ENCODE data around the gene SKI.
"Not testable (repeated sequence)": the region's sequence is repeated elsewhere in the genome, so short reads cannot be mapped to it uniquely, and the experiment has no call there.

The SKI gene

GRCh38 chr1:2320760-2321667 is 92.9 kb downstream of the SKI start:
- H3K9ac ChIP-seq (ENCODE audit: low read depth, low read length): no peak overlapping the region
- H3K36me3 ChIP-seq (ENCODE audit: insufficient read depth, low read length): no peaks in the 10 kb centered on the region
- no peak overlapping the region for H3K27ac ChIP-seq (ENCODE audit: low read depth, low read length)
- peaks cover 14% of the 10 kb centered on the region for H3K4me1 ChIP-seq (ENCODE audit: insufficient read depth, low read length)
- 93% methylated on average over 41 of the region's 41 CpGs for WGBS
- no peaks in the 10 kb centered on the region for H3K9me3 ChIP-seq (ENCODE audit: insufficient read depth, low read depth, low read length)
- no peak overlapping the region for H3K4me3 ChIP-seq (ENCODE audit: low read length)
- peaks cover 3% of the 10 kb centered on the region; the same call in 1 of the 2 replicates for H3K27me3 ChIP-seq (ENCODE audit: insufficient read depth, low read length)

- Histone ChIP-seq H3K27ac (ENCODE audit: low read depth, low read length) (peak overlapping the region; percentile 51; the same call in 1 of the 2 replicates), H3K27me3 (ENCODE audit: insufficient read depth, low read length) (peaks cover 3% of the 10 kb centered on the region; the same call in 1 of the 2 replicates)
- WGBS: 44% methylated on average over 30 of the region's 30 CpGs
These were observed 94.0 kb downstream of the SKI start for GRCh38 chr1:2322065-2322571.

DNA sequence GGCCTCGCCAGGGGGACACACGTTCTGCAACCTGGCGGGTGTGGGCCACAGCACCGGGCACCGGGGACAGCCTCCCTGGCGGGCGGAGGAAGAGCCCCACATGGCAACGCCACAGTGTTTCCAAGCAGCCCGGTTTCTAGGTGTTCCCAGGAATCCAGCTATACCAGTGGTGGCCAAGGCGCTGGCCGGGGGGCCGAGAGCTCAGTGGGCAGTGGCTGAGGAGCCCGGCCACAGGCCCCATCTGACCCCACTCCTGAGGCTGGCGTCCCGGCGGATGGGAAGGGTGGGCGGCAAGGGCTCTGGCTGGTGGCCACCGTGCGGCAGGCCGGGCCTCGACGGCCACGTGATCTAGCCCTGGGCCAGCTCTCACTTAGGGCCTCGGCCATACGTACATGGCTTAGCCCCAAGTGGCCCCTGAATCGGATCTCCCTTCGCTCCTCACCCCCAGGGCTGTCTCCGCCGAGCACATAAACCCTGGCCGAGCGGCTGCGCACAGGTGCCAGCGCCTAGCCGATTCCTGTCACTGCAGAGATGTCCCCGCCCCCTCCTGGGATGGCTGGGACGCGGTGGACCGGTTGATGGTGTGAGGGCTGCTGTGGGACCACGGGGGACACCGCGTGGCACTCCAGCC is 94.6 kb downstream of the SKI start:
- Histone ChIP-seq H3K4me1 (ENCODE audit: insufficient read depth, low read length) (peaks cover 10% of the 10 kb centered on the region), H3K36me3 (ENCODE audit: insufficient read depth, low read length) (no peaks in the 10 kb centered on the region), H3K9me3 (ENCODE audit: insufficient read depth, low read depth, low read length) (no peaks in the 10 kb centered on the region), H3K27me3 (ENCODE audit: insufficient read depth, low read length) (peaks cover 3% of the 10 kb centered on the region; the same call in 1 of the 2 replicates), H3K4me3 (ENCODE audit: low read length) (no peak overlapping the region), H3K27ac (ENCODE audit: low read depth, low read length) (peak overlapping the region; percentile 41; the same call in 1 of the 2 replicates), H3K9ac (ENCODE audit: low read depth, low read length) (peak overlapping the region; percentile 16; the same call in 1 of the 2 replicates)
- 91% methylated on average over 41 of the region's 41 CpGs for WGBS

More at GRCh38 chr1:2322065-2322571, 94.0 kb downstream of the SKI start:
- no peaks in the 10 kb centered on the region for H3K36me3 ChIP-seq (ENCODE audit: insufficient read depth, low read length)
- H3K4me3 ChIP-seq (ENCODE audit: low read length): no peak overlapping the region
- peak overlapping the region; percentile 16 for H3K9ac ChIP-seq (ENCODE audit: low read depth, low read length)
- no peaks in the 10 kb centered on the region for H3K9me3 ChIP-seq (ENCODE audit: insufficient read depth, low read depth, low read length)
- peaks cover 10% of the 10 kb centered on the region for H3K4me1 ChIP-seq (ENCODE audit: insufficient read depth, low read length)

GRCh38 chr1:2323451-2323974 is 95.4 kb downstream of the SKI start:
- Histone ChIP-seq H3K27ac (ENCODE audit: low read depth, low read length) (no peak overlapping the region), H3K27me3 (ENCODE audit: insufficient read depth, low read length) (peaks cover 3% of the 10 kb centered on the region; the same call in 1 of the 2 replicates), H3K9ac (ENCODE audit: low read depth, low read length) (no peak overlapping the region; the same call in 1 of the 2 replicates), H3K9me3 (ENCODE audit: insufficient read depth, low read depth, low read length) (no peaks in the 10 kb centered on the region), H3K36me3 (ENCODE audit: insufficient read depth, low read length) (no peaks in the 10 kb centered on the region), H3K4me3 (ENCODE audit: low read length) (no peak overlapping the region), H3K4me1 (ENCODE audit: insufficient read depth, low read length) (peaks cover 10% of the 10 kb centered on the region)
- 94% methylated on average over 16 of the region's 16 CpGs for WGBS

DNA sequence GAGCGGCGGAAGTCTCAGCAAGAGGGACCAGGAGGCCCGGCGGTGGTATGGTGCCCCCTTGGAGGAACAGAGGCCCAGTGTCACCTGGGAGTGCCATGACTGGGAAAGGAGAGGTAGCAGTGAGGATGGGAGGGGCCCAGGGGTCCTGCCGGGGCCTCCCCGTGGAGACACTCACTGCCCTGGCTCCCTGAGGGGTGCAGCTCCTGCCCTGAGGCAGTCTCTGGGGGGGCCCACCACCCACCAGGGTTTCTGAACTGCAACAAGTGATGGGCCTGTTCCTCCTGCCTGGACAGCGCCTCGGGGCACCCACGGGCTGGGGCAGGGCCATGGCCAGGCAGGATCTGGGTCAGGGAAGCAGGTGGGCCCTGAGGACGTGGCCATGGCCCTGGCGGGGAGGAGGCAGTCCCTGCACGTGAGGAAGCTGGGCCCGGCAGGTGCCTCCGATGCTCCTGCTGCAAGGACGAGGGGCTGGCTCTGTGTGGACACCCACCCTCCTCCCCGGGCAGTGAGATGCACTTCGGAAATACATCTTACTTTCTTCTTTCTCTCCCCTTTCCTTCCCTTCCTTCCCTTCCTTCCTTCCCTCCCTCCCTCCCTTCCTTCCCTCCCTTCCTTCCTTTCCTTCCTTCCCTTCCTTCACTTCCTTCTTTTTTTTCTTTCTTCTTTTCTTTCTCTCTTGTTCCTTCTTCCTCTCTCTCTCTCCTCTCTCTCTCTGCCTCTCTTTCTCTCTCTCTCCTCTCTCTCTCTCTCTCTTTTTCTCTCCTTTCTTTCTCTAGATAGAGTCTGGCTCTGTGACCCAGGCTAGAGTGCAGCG is 96.6 kb downstream of the SKI start:
- 88% methylated on average over 18 of the region's 18 CpGs for WGBS
- peaks cover 3% of the 10 kb centered on the region; the same call in 1 of the 2 replicates for H3K27me3 ChIP-seq (ENCODE audit: insufficient read depth, low read length)
- H3K4me1 ChIP-seq (ENCODE audit: insufficient read depth, low read length): peaks cover 10% of the 10 kb centered on the region

DNA sequence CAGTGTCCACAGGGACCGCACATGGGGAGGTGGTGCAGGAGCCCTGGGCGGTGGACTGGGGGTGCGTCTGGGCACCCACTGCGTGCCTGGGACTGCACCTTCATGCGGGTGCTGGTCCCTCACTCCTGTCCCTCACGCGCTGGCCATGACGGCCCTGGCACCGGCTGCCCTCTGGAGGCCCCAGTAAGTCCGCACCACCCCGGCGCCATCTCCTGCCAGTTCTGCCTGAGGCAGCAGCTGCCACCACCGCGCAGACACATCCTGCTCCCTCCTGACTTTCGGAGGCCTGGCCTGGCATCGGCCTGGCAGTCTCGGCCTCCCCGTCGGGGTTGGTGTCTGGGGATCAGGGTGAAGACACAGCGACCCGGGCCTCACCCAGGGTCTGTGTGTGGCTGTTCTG is 98.4 kb downstream of the SKI start:
- H3K4me1 ChIP-seq (ENCODE audit: insufficient read depth, low read length): peaks cover 10% of the 10 kb centered on the region
- WGBS: 90% methylated on average over 21 of the region's 21 CpGs
- peaks cover 3% of the 10 kb centered on the region; the same call in 1 of the 2 replicates for H3K27me3 ChIP-seq (ENCODE audit: insufficient read depth, low read length)
- peaks cover 4% of the 10 kb centered on the region; the same call in 1 of the 2 replicates for H3K9me3 ChIP-seq (ENCODE audit: insufficient read depth, low read depth, low read length)
- H3K4me3 ChIP-seq (ENCODE audit: low read length): no peak overlapping the region
- no peak overlapping the region for H3K9ac ChIP-seq (ENCODE audit: low read depth, low read length)
- H3K36me3 ChIP-seq (ENCODE audit: insufficient read depth, low read length): no peaks in the 10 kb centered on the region
- H3K27ac ChIP-seq (ENCODE audit: low read depth, low read length): no peak overlapping the region

More for the DNA sequence above, 96.6 kb downstream of the SKI start:
- Histone ChIP-seq H3K27ac (ENCODE audit: low read depth, low read length) (no peak overlapping the region), H3K9me3 (ENCODE audit: insufficient read depth, low read depth, low read length) (no peaks in the 10 kb centered on the region), H3K4me3 (ENCODE audit: low read length) (no peak overlapping the region), H3K36me3 (ENCODE audit: insufficient read depth, low read length) (no peaks in the 10 kb centered on the region), H3K9ac (ENCODE audit: low read depth, low read length) (no peak overlapping the region)

- not testable (repeated sequence) for H3K9me3 ChIP-seq (ENCODE audit: insufficient read depth, low read depth, low read length); H3K36me3 ChIP-seq (ENCODE audit: insufficient read depth, low read length); H3K9ac ChIP-seq (ENCODE audit: low read depth, low read length); H3K27ac ChIP-seq (ENCODE audit: low read depth, low read length); H3K4me1 ChIP-seq (ENCODE audit: insufficient read depth, low read length); H3K4me3 ChIP-seq (ENCODE audit: low read length); H3K27me3 ChIP-seq (ENCODE audit: insufficient read depth, low read length)
- WGBS: 96% methylated on average over 2 of the region's 2 CpGs
These were observed 99.0 kb downstream of the SKI start for GRCh38 chr1:2327162-2327561.

DNA sequence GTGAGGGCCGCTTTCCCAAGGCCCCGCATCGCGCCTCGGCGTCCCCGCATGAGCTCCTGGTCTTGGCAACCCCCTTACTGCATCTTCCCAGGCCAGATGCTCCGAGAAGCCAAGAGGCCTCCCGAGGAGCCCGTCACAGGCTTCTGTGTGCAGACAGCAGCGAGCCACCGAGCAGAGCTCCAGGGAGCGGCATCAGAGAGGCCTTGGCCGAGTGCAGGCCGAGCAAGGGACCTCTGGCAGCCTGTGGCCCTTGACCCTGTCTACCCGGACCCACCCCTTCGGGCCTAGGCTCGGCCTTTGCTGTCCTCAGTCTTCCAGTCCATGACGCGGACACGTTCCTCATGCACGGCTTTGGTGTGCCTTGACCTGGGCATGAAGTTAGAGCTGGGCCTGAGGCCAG is 99.7 kb downstream of the SKI start:
- Histone ChIP-seq H3K27ac (ENCODE audit: low read depth, low read length) (no peak overlapping the region), H3K9me3 (ENCODE audit: insufficient read depth, low read depth, low read length) (peaks cover 8% of the 10 kb centered on the region; the same call in 1 of the 2 replicates)
- 96% methylated on average over 22 of the region's 22 CpGs for WGBS

GRCh38 chr1:2328676-2329455 is 100.7 kb downstream of the SKI start:
- Histone ChIP-seq H3K36me3 (ENCODE audit: insufficient read depth, low read length) (no peaks in the 10 kb centered on the region), H3K27ac (ENCODE audit: low read depth, low read length) (no peak overlapping the region), H3K4me3 (ENCODE audit: low read length) (no peak overlapping the region), H3K27me3 (ENCODE audit: insufficient read depth, low read length) (peaks cover 3% of the 10 kb centered on the region; the same call in 1 of the 2 replicates), H3K9ac (ENCODE audit: low read depth, low read length) (no peak overlapping the region), H3K4me1 (ENCODE audit: insufficient read depth, low read length) (no peaks in the 10 kb centered on the region), H3K9me3 (ENCODE audit: insufficient read depth, low read depth, low read length) (peaks cover 8% of the 10 kb centered on the region; the same call in 1 of the 2 replicates)
- 90% methylated on average over 24 of the region's 24 CpGs for WGBS

More for the DNA sequence above, 99.7 kb downstream of the SKI start:
- Histone ChIP-seq H3K4me3 (ENCODE audit: low read length) (no peak overlapping the region), H3K36me3 (ENCODE audit: insufficient read depth, low read length) (no peaks in the 10 kb centered on the region), H3K27me3 (ENCODE audit: insufficient read depth, low read length) (peaks cover 3% of the 10 kb centered on the region; the same call in 1 of the 2 replicates), H3K9ac (ENCODE audit: low read depth, low read length) (no peak overlapping the region), H3K4me1 (ENCODE audit: insufficient read depth, low read length) (no peaks in the 10 kb centered on the region)

GRCh38 chr1:2330035-2330434 is 101.9 kb downstream of the SKI start:
- Histone ChIP-seq H3K9me3 (ENCODE audit: insufficient read depth, low read depth, low read length) (peaks cover 8% of the 10 kb centered on the region; the same call in 1 of the 2 replicates), H3K9ac (ENCODE audit: low read depth, low read length) (no peak overlapping the region), H3K4me3 (ENCODE audit: low read length) (no peak overlapping the region), H3K27ac (ENCODE audit: low read depth, low read length) (no peak overlapping the region), H3K36me3 (ENCODE audit: insufficient read depth, low read length) (no peaks in the 10 kb centered on the region), H3K4me1 (ENCODE audit: insufficient read depth, low read length) (no peaks in the 10 kb centered on the region), H3K27me3 (ENCODE audit: insufficient read depth, low read length) (no peaks in the 10 kb centered on the region)
- 95% methylated on average over 12 of the region's 12 CpGs for WGBS

All from HUES64 (cell line).